HG03060 (cell line): ENCODE measurements around the gene ING3.

Experiments used
- ATAC-seq: cut with Tn5 transposase; IDR thresholded peaks from one replicate; pipeline ENCODE4 v1.9.1; 2021; ENCODE audit warnings: low read depth, moderate number of reproducible peaks; ENCODE audit not compliant: unreplicated experiment

The ING3 gene

GRCh38 chr7:120987683-120988590 is 37.4 kb downstream of the ING3 start:
- ATAC-seq, result peak; percentile 96

- no peak for ATAC-seq
Measured at GRCh38 chr7:120988591-120989256, 38.1 kb downstream of the ING3 start, which contains the start of gene CPED1. CPED1 (plus strand) TSS chr7:120988711; CDS start chr7:120989622, 911 bp downstream.

- no peak for ATAC-seq
Measured at GRCh38 chr7:120989257-120990220, 39.0 kb downstream of the ING3 start.

- no peak for ATAC-seq
Measured at GRCh38 chr7:120990468-120991118, 40.0 kb downstream of the ING3 start.

- no peak for ATAC-seq
Measured at GRCh38 chr7:120991161-120991560, 40.6 kb downstream of the ING3 start.

GRCh38 chr7:120991581-120991980 is 41.0 kb downstream of the ING3 start:
- ATAC-seq, result no peak

- no peak for ATAC-seq
Measured at GRCh38 chr7:120992272-120992964, 41.8 kb downstream of the ING3 start.

GRCh38 chr7:120992965-120993494 is 42.5 kb downstream of the ING3 start:
- no peak for ATAC-seq

- ATAC-seq, result no peak
Measured at GRCh38 chr7:120993553-120994191, 43.1 kb downstream of the ING3 start.

- no peak for ATAC-seq
Measured at GRCh38 chr7:120994512-120995410, 44.2 kb downstream of the ING3 start.

- no peak for ATAC-seq
Measured at GRCh38 chr7:120995654-120996053, 45.1 kb downstream of the ING3 start.

- ATAC-seq, result no peak
Measured at GRCh38 chr7:120996333-120996987, 45.9 kb downstream of the ING3 start.

GRCh38 chr7:120996988-120997345 is 46.4 kb downstream of the ING3 start:
- ATAC-seq, result no peak

- ATAC-seq, result no peak
Measured at GRCh38 chr7:120997882-120998474, 47.4 kb downstream of the ING3 start.

GRCh38 chr7:120998520-120998919 is 47.9 kb downstream of the ING3 start:
- no peak for ATAC-seq

- no peak for ATAC-seq
Measured at GRCh38 chr7:120998996-120999565, 48.5 kb downstream of the ING3 start.
